ENCODE results near the gene CD109.
"Not testable (repeated sequence)": the region's sequence is repeated elsewhere in the genome, so short reads cannot be mapped to it uniquely, and the experiment has no call there.

The CD109 gene

DNA sequence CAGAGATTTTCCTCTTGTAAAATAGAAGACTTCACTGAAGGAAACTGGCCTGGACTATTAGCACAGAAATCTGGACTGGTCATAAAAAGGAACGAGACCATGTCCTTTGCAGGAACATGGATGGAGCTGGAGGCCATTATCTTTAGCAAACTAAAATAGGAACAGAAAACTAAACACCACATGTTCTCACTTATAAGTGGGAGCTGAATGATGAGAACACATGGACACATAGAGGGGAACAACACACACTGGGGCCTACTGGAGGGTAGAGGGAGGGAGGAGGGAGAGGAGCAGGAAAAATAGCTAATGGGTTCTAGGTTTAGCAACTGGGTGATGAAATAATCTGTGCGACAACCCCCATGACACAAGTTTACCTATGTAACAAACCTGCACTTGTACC, 27.5 kb downstream of the CD109 start:
- DNase-seq; H4K5ac ChIP-seq (ENCODE audit: low read length); H3K79me2 ChIP-seq (ENCODE audit: control insufficient read depth, insufficient read depth, low read length); H2BK5ac ChIP-seq (ENCODE audit: low read length); H3K18ac ChIP-seq (ENCODE audit: low read length); H3K4ac ChIP-seq (ENCODE audit: low read depth, low read length); H3K56ac ChIP-seq (ENCODE audit: low read length); H3K4me1 ChIP-seq (ENCODE audit: control insufficient read depth, low read depth, low read length); H2AK5ac ChIP-seq (ENCODE audit: low read length); H3K27me3 ChIP-seq (ENCODE audit: insufficient read depth, low read length, poor library complexity); H4K8ac ChIP-seq (ENCODE audit: low read depth, low read length); H3K9ac ChIP-seq (ENCODE audit: low read length); H3K27ac ChIP-seq (ENCODE audit: low read depth, low read length); H3K36me3 ChIP-seq (ENCODE audit: control insufficient read depth, insufficient read depth, low read length); H2BK15ac ChIP-seq (replicated peaks; ENCODE audit: low read depth); H2BK120ac ChIP-seq (ENCODE audit: low read depth, low read length); H3K4me3 ChIP-seq (ENCODE audit: low read length); H3K79me1 ChIP-seq (ENCODE audit: low read length); H3K23ac ChIP-seq (ENCODE audit: low read length); H3K4me2 ChIP-seq (ENCODE audit: low read length): not testable (repeated sequence)
- no CpG with 5 or more reads among the region's 2 CpGs for WGBS (ENCODE audit: extremely low coverage, insufficient coverage, low lambda C conversion rate)

DNA sequence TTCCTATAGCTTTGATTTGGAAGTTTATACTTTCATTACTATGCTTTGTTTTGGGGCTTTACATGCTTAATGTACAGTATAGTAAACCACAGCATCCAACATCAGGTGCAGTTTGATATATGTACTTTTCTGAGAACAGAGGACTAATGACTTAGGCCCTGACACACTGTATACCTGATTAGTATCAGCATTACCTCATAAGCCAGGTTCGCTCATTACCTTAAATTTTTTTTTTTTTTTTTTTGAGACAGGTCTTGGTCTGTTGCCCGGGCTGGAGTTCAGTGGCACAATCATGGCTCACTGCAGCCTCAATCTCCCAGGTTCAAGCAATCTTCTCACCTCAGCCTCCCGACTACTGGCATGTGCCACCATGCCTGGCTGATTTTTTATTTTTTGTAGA, 28.4 kb downstream of the CD109 start:
- H3K4me3 ChIP-seq (ENCODE audit: low read length), result no peak overlapping the region
- H3K18ac ChIP-seq (ENCODE audit: low read length), result no peak overlapping the region
- no peak overlapping the region for H3K23ac ChIP-seq (ENCODE audit: low read length)
- no peak for DNase-seq
- no peak overlapping the region for H2AK5ac ChIP-seq (ENCODE audit: low read length)
- H3K4me2 ChIP-seq (ENCODE audit: low read length), result no peak overlapping the region
- H3K27ac ChIP-seq (ENCODE audit: low read depth, low read length), result no peak overlapping the region
- H4K8ac ChIP-seq (ENCODE audit: low read depth, low read length), result no peak overlapping the region
- no peaks in the 10 kb centered on the region for H3K79me1 ChIP-seq (ENCODE audit: low read length)
- H3K4ac ChIP-seq (ENCODE audit: low read depth, low read length), result no peak overlapping the region
- no peaks in the 10 kb centered on the region for H3K27me3 ChIP-seq (ENCODE audit: insufficient read depth, low read length, poor library complexity)
- H2BK15ac ChIP-seq (replicated peaks; ENCODE audit: low read depth), result no peak overlapping the region
- H3K9ac ChIP-seq (ENCODE audit: low read length), result no peak overlapping the region
- no peaks in the 10 kb centered on the region for H3K79me2 ChIP-seq (ENCODE audit: control insufficient read depth, insufficient read depth, low read length)
- WGBS (ENCODE audit: extremely low coverage, insufficient coverage, low lambda C conversion rate), result no CpG with 5 or more reads among the region's 3 CpGs
- no peak overlapping the region for H3K56ac ChIP-seq (ENCODE audit: low read length)
- H3K4me1 ChIP-seq (ENCODE audit: control insufficient read depth, low read depth, low read length), result no peaks in the 10 kb centered on the region
- H2BK120ac ChIP-seq (ENCODE audit: low read depth, low read length), result no peak overlapping the region
- no peak overlapping the region for H4K5ac ChIP-seq (ENCODE audit: low read length)
- no peak overlapping the region for H2BK5ac ChIP-seq (ENCODE audit: low read length)
- no peaks in the 10 kb centered on the region for H3K36me3 ChIP-seq (ENCODE audit: control insufficient read depth, insufficient read depth, low read length)

GRCh38 chr6:73725192-73725591, 29.2 kb downstream of the CD109 start:
- H3K27ac ChIP-seq (ENCODE audit: low read depth, low read length); H3K4me1 ChIP-seq (ENCODE audit: control insufficient read depth, low read depth, low read length); H3K4me3 ChIP-seq (ENCODE audit: low read length); H3K79me1 ChIP-seq (ENCODE audit: low read length); H3K4me2 ChIP-seq (ENCODE audit: low read length); H3K27me3 ChIP-seq (ENCODE audit: insufficient read depth, low read length, poor library complexity); DNase-seq; H3K9ac ChIP-seq (ENCODE audit: low read length); H3K36me3 ChIP-seq (ENCODE audit: control insufficient read depth, insufficient read depth, low read length); H4K5ac ChIP-seq (ENCODE audit: low read length); H4K8ac ChIP-seq (ENCODE audit: low read depth, low read length); H3K56ac ChIP-seq (ENCODE audit: low read length); H2BK5ac ChIP-seq (ENCODE audit: low read length); H3K79me2 ChIP-seq (ENCODE audit: control insufficient read depth, insufficient read depth, low read length); H2BK15ac ChIP-seq (replicated peaks; ENCODE audit: low read depth); H3K18ac ChIP-seq (ENCODE audit: low read length); H2BK120ac ChIP-seq (ENCODE audit: low read depth, low read length); H2AK5ac ChIP-seq (ENCODE audit: low read length); H3K4ac ChIP-seq (ENCODE audit: low read depth, low read length); H3K23ac ChIP-seq (ENCODE audit: low read length): not testable (repeated sequence)
- no CpG with 5 or more reads among the region's 8 CpGs for WGBS (ENCODE audit: extremely low coverage, insufficient coverage, low lambda C conversion rate)

- H3K56ac ChIP-seq (ENCODE audit: low read length), result no peak overlapping the region
- no peaks in the 10 kb centered on the region for H3K79me1 ChIP-seq (ENCODE audit: low read length)
- DNase-seq, result no peak
- WGBS (ENCODE audit: extremely low coverage, insufficient coverage, low lambda C conversion rate), result no CpG with 5 or more reads among the region's 5 CpGs
- H3K4ac ChIP-seq (ENCODE audit: low read depth, low read length), result no peak overlapping the region
- H3K27me3 ChIP-seq (ENCODE audit: insufficient read depth, low read length, poor library complexity), result no peaks in the 10 kb centered on the region
- H2BK15ac ChIP-seq (replicated peaks; ENCODE audit: low read depth), result no peak overlapping the region
- no peak overlapping the region for H3K4me3 ChIP-seq (ENCODE audit: low read length)
- no peak overlapping the region for H2BK5ac ChIP-seq (ENCODE audit: low read length)
- no peak overlapping the region for H2AK5ac ChIP-seq (ENCODE audit: low read length)
- no peak overlapping the region for H4K5ac ChIP-seq (ENCODE audit: low read length)
- H3K79me2 ChIP-seq (ENCODE audit: control insufficient read depth, insufficient read depth, low read length), result no peaks in the 10 kb centered on the region
- no peak overlapping the region for H3K27ac ChIP-seq (ENCODE audit: low read depth, low read length)
- H2BK120ac ChIP-seq (ENCODE audit: low read depth, low read length), result no peak overlapping the region
- H3K4me2 ChIP-seq (ENCODE audit: low read length), result no peak overlapping the region
- H3K23ac ChIP-seq (ENCODE audit: low read length), result no peak overlapping the region
- no peak overlapping the region for H4K8ac ChIP-seq (ENCODE audit: low read depth, low read length)
- H3K4me1 ChIP-seq (ENCODE audit: control insufficient read depth, low read depth, low read length), result no peaks in the 10 kb centered on the region
- no peak overlapping the region for H3K18ac ChIP-seq (ENCODE audit: low read length)
- H3K36me3 ChIP-seq (ENCODE audit: control insufficient read depth, insufficient read depth, low read length), result no peaks in the 10 kb centered on the region
- H3K9ac ChIP-seq (ENCODE audit: low read length), result no peak overlapping the region
Observed at GRCh38 chr6:73727114-73727513, 31.1 kb downstream of the CD109 start.

- no peak overlapping the region for H2BK120ac ChIP-seq (ENCODE audit: low read depth, low read length)
- no peaks in the 10 kb centered on the region for H3K4me1 ChIP-seq (ENCODE audit: control insufficient read depth, low read depth, low read length)
- H2AK5ac ChIP-seq (ENCODE audit: low read length), result no peak overlapping the region
- H3K18ac ChIP-seq (ENCODE audit: low read length), result no peak overlapping the region
- peak; percentile 7 for DNase-seq
- H4K8ac ChIP-seq (ENCODE audit: low read depth, low read length), result no peak overlapping the region
- H3K79me1 ChIP-seq (ENCODE audit: low read length), result no peaks in the 10 kb centered on the region
- H3K9ac ChIP-seq (ENCODE audit: low read length), result no peak overlapping the region
- no peak overlapping the region for H3K4ac ChIP-seq (ENCODE audit: low read depth, low read length)
- no peaks in the 10 kb centered on the region for H3K36me3 ChIP-seq (ENCODE audit: control insufficient read depth, insufficient read depth, low read length)
- H3K27ac ChIP-seq (ENCODE audit: low read depth, low read length), result no peak overlapping the region
- no CpG with 5 or more reads among the region's 4 CpGs for WGBS (ENCODE audit: extremely low coverage, insufficient coverage, low lambda C conversion rate)
- no peak overlapping the region for H2BK5ac ChIP-seq (ENCODE audit: low read length)
- no peak overlapping the region for H3K56ac ChIP-seq (ENCODE audit: low read length)
- H3K23ac ChIP-seq (ENCODE audit: low read length), result no peak overlapping the region
- H3K79me2 ChIP-seq (ENCODE audit: control insufficient read depth, insufficient read depth, low read length), result no peaks in the 10 kb centered on the region
- H2BK15ac ChIP-seq (replicated peaks; ENCODE audit: low read depth), result no peak overlapping the region
- H3K4me2 ChIP-seq (ENCODE audit: low read length), result no peak overlapping the region
- no peak overlapping the region for H3K4me3 ChIP-seq (ENCODE audit: low read length)
- no peak overlapping the region for H4K5ac ChIP-seq (ENCODE audit: low read length)
- H3K27me3 ChIP-seq (ENCODE audit: insufficient read depth, low read length, poor library complexity), result no peaks in the 10 kb centered on the region
Observed at GRCh38 chr6:73728548-73729205, 32.7 kb downstream of the CD109 start.

- Histone ChIP-seq H3K4ac (ENCODE audit: low read depth, low read length) (no peak overlapping the region), H3K4me2 (ENCODE audit: low read length) (no peak overlapping the region), H3K36me3 (ENCODE audit: control insufficient read depth, insufficient read depth, low read length) (no peaks in the 10 kb centered on the region), H3K27ac (ENCODE audit: low read depth, low read length) (no peak overlapping the region), H3K18ac (ENCODE audit: low read length) (no peak overlapping the region), H3K56ac (ENCODE audit: low read length) (no peak overlapping the region), H4K5ac (ENCODE audit: low read length) (no peak overlapping the region), H3K27me3 (ENCODE audit: insufficient read depth, low read length, poor library complexity) (no peaks in the 10 kb centered on the region), H2AK5ac (ENCODE audit: low read length) (no peak overlapping the region), H3K79me1 (ENCODE audit: low read length) (no peaks in the 10 kb centered on the region), H4K8ac (ENCODE audit: low read depth, low read length) (no peak overlapping the region), H2BK5ac (ENCODE audit: low read length) (no peak overlapping the region), H3K23ac (ENCODE audit: low read length) (no peak overlapping the region), H2BK120ac (ENCODE audit: low read depth, low read length) (no peak overlapping the region), H2BK15ac (replicated peaks; ENCODE audit: low read depth) (no peak overlapping the region), H3K4me3 (ENCODE audit: low read length) (no peak overlapping the region), H3K4me1 (ENCODE audit: control insufficient read depth, low read depth, low read length) (no peaks in the 10 kb centered on the region), H3K9ac (ENCODE audit: low read length) (no peak overlapping the region), H3K79me2 (ENCODE audit: control insufficient read depth, insufficient read depth, low read length) (no peaks in the 10 kb centered on the region)
- no peak for DNase-seq
- no CpG with 5 or more reads among the region's 5 CpGs for WGBS (ENCODE audit: extremely low coverage, insufficient coverage, low lambda C conversion rate)
Observed at GRCh38 chr6:73731285-73731684, 35.3 kb downstream of the CD109 start.

All from mesendoderm (in vitro differentiated cells).